ENCODE data around the gene ATP6V1B1. TPM values are rescaled to one million over a fixed set of nuclear protein-coding genes. Genes with fewer than 3 reads are reported as not detected.
"Not testable (repeated sequence)": the region's sequence is repeated elsewhere in the genome, so short reads cannot be mapped to it uniquely, and the experiment has no call there.

The ATP6V1B1 gene
- total RNA-seq, 4 donors from 2014 or later = 0.97 to 1.2 TPM; not detected in 2

DNA sequence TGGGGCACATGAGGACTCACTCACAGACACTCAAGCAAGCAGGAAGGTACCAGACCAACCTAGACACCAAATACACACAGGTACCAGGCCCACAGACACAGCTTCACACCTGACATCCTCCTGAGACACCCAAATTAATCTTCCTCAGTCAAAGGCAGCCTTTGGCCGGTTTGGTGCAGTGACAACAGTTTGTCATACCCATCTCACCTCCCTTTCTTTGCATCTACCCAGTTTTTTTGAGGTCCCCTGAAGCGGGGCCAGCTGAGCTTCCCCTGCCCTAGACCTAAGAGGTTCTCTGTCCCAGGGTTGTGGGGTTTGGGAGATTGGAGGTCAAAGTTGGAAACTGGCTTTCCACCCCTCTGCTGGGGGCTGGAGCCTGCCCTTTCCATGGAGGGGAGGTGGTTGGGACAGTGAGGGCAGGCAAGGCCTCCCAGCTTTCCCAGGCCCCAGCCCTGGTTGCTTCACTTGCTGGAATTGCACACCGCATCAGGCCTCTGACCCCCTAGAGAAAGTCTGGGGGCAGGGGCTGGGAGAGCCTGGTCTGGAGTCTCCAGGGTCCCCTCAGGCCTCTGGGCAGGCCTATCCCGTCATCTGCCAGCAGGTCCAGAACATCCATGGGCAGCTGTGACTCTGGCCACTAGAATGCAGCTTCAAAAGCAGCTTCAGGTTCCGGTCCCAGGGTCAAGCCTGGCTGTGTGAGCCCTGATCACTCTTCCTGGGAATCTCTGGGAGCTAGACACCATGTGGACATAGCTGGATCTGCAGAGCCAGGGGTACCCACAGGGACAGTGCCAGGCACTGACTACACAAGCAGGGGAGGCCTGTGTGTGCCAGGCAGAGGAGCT is 71.5 kb downstream of the ATP6V1B1 start:
- WGBS, 2 donors = 24 to 83% methylated on average over 2 of the region's 5 CpGs
- Histone ChIP-seq H3K27me3 (peaks cover 0 to 24% (median 0%) of the 10 kb centered on the region in 4 donors), H3K4me3 (no peak overlapping the region), H3K27ac (no peak overlapping the region), H3K36me3 (no peaks in the 10 kb centered on the region), H3K9me3 (no peaks in the 10 kb centered on the region), H3K4me1 (peaks cover 0 to 2% (median 0%) of the 10 kb centered on the region in 3 donors)
- intact Hi-C loops (cut with DNase I) = no loop called here
- no peak for TF ChIP-seq POLR2A (IDR thresholded peaks at IDR 0.05)
- no peak for TF ChIP-seq CTCF (IDR thresholded peaks at IDR 0.05)
- DNase-seq = no peak

- no peaks in the 10 kb centered on the region for H3K9me3 ChIP-seq
- H3K27me3 ChIP-seq = peaks cover 0 to 26% (median 0%) of the 10 kb centered on the region in 4 donors
- DNase-seq = no peak
- H3K36me3 ChIP-seq = no peaks in the 10 kb centered on the region
- H3K4me3 ChIP-seq = no peak overlapping the region
- no peak overlapping the region for H3K27ac ChIP-seq
- no peak for TF ChIP-seq POLR2A (IDR thresholded peaks at IDR 0.05)
- TF ChIP-seq CTCF (IDR thresholded peaks at IDR 0.05) = no peak
- no peaks in the 10 kb centered on the region for H3K4me1 ChIP-seq
- 96% methylated on average over 11 of the region's 13 CpGs; no CpG with 5 or more reads in 1 of the 2 donors for WGBS, 2 donors
- intact Hi-C loops (cut with DNase I) = no loop called here
These were observed 72.6 kb downstream of the ATP6V1B1 start for GRCh38 chr2:71008342-71008741.

GRCh38 chr2:71011786-71012185 is 76.1 kb downstream of the ATP6V1B1 start:
- H3K9me3 ChIP-seq; H3K36me3 ChIP-seq; H3K4me3 ChIP-seq; intact Hi-C loops (cut with DNase I); DNase-seq; H3K27ac ChIP-seq; H3K4me1 ChIP-seq: not testable (repeated sequence)
- peaks cover 0 to 28% (median 0%) of the 10 kb centered on the region in 4 donors for H3K27me3 ChIP-seq
- 19 to 39% methylated on average over 2 to 6 of the region's 6 CpGs for WGBS, 2 donors

Small RNA genes lying within 50 kb of the gene (small RNA-seq; reads per million reads assigned to genes)
- gene RF02272 = 0 reads per million in 4 donors
- 0 reads per million in 4 donors for gene RN7SL160P

Other genes with a start within 250 kb of the ATP6V1B1 start
- 1 to 10 TPM in 2 of 4 donors, under 1 TPM in 2; 0.42 to 2.4 (median 1.3) TPM for gene ADD2, start 167.7 kb upstream of the ATP6V1B1 start, total RNA-seq
- not detected for gene FIGLA, start 145.3 kb upstream of the ATP6V1B1 start, total RNA-seq
- under 1 TPM in 1 of 4 donors, not detected in 3; 0.15 TPM for gene CLEC4F, start 115.3 kb upstream of the ATP6V1B1 start, total RNA-seq
- gene CD207, start 100.1 kb upstream of the ATP6V1B1 start, total RNA-seq = 1 to 10 TPM in 2 of 4 donors, under 1 TPM in 1, not detected in 1; 0.35 to 2.5 (median 1.1) TPM
- 1 to 10 TPM in 1 of 4 donors, under 1 TPM in 3; 0.27 to 1.2 (median 0.56) TPM for gene VAX2, start 35.3 kb upstream of the ATP6V1B1 start, total RNA-seq
- under 1 TPM in 2 of 4 donors, not detected in 2; 0.18 to 0.76 TPM for gene ANKRD53, start 42.7 kb downstream of the ATP6V1B1 start, total RNA-seq
- 10 to 100 TPM; 22.6 to 33.3 (median 27.1) TPM for gene TEX261, start 59.0 kb downstream of the ATP6V1B1 start, total RNA-seq
- gene NAGK, start 132.7 kb downstream of the ATP6V1B1 start, total RNA-seq = 100 to 1,000 TPM in 3 of 4 donors, 10 to 100 TPM in 1; 87.5 to 278 (median 166) TPM
- 10 to 100 TPM; 18.9 to 26.5 (median 21.6) TPM for gene MCEE, start 194.3 kb downstream of the ATP6V1B1 start, total RNA-seq
- 10 to 100 TPM; 18.9 to 33.0 (median 29.8) TPM for gene MPHOSPH10, start 194.7 kb downstream of the ATP6V1B1 start, total RNA-seq

All from esophagus squamous epithelium (tissue), 5 donors.